ENCODE data around the gene GARNL3. TPM values are rescaled to one million over a fixed set of nuclear protein-coding genes. Genes with fewer than 3 reads are reported as not detected.

The GARNL3 gene
- total RNA-seq, 2 donors from 2014 or later, result 34.2 to 34.4 TPM

DNA sequence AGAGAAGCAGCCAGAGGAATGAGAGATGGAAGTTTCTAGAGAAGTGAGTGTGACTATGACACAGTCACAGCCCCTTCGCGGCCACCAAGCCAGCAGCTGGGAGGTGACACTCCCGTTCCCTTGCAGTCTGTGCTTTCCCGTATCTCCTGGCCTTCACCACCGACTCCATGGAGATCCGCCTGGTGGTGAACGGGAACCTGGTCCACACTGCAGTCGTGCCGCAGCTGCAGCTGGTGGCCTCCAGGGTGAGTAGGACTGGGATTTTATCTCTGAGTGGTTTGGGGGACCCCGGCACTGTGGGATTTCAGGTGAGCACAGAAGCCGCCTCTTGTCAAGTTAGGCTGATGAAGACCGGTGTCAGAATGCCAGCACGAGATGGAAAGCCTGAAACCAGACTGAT, 120.3 kb downstream of the GARNL3 start:
- Histone ChIP-seq H3K4me1 (replicated peaks) (no peaks in the 10 kb centered on the region), H3K4me3 (no peak overlapping the region), H3K9me3 (no peaks in the 10 kb centered on the region), H3K36me3 (no peaks in the 10 kb centered on the region), H3K27me3 (replicated peaks; ENCODE audit: insufficient read depth) (no peaks in the 10 kb centered on the region), H3K27ac (no peak overlapping the region)
- intact Hi-C loops (cut with DNase I), result no loop called here
- TF ChIP-seq POLR2A (IDR thresholded peaks at IDR 0.05) (no peak), POLR2AphosphoS5 (IDR thresholded peaks at IDR 0.05) (no peak)
- TF ChIP-seq, protein P1, sequence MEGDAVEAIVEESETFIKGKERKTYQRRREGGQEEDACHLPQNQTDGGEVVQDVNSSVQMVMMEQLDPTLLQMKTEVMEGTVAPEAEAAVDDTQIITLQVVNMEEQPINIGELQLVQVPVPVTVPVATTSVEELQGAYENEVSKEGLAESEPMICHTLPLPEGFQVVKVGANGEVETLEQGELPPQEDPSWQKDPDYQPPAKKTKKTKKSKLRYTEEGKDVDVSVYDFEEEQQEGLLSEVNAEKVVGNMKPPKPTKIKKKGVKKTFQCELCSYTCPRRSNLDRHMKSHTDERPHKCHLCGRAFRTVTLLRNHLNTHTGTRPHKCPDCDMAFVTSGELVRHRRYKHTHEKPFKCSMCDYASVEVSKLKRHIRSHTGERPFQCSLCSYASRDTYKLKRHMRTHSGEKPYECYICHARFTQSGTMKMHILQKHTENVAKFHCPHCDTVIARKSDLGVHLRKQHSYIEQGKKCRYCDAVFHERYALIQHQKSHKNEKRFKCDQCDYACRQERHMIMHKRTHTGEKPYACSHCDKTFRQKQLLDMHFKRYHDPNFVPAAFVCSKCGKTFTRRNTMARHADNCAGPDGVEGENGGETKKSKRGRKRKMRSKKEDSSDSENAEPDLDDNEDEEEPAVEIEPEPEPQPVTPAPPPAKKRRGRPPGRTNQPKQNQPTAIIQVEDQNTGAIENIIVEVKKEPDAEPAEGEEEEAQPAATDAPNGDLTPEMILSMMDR (IDR thresholded peaks at IDR 0.05), result no peak
- DNase-seq (ENCODE audit: low spot score), result no peak
- 88% methylated on average over 13 of the region's 13 CpGs for WGBS

DNA sequence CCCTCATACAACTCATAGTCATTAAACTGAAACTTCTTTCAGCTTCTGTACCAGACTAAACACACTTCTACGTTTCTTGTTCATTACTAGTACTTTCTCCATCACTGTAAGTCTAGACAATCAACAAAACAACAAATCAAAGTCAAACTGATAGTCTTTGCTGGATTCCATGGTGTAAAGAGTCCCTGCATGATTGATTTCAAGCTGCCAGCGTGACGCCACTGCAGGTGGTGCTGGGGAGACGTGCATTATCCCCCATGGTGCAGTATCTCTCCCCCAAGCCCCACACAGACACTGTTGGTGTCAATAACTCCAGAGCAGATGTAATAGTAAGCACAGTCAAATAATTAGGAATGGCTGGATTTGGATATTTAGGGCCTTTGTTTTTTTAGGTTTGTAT, 121.7 kb downstream of the GARNL3 start:
- TF ChIP-seq, protein P1 (IDR thresholded peaks at IDR 0.05), result no peak
- TF ChIP-seq POLR2AphosphoS5 (IDR thresholded peaks at IDR 0.05) (no peak), POLR2A (IDR thresholded peaks at IDR 0.05) (no peak)
- H3K36me3 ChIP-seq, result no peaks in the 10 kb centered on the region
- intact Hi-C loops (cut with DNase I), result no loop called here
- WGBS, result 84% methylated on average over 4 of the region's 4 CpGs
- H3K9me3 ChIP-seq, result no peaks in the 10 kb centered on the region
- no peak overlapping the region for H3K27ac ChIP-seq
- H3K27me3 ChIP-seq (replicated peaks; ENCODE audit: insufficient read depth), result no peaks in the 10 kb centered on the region
- H3K4me3 ChIP-seq, result no peak overlapping the region
- no peaks in the 10 kb centered on the region for H3K4me1 ChIP-seq (replicated peaks)
- no peak for DNase-seq (ENCODE audit: low spot score)

DNA sequence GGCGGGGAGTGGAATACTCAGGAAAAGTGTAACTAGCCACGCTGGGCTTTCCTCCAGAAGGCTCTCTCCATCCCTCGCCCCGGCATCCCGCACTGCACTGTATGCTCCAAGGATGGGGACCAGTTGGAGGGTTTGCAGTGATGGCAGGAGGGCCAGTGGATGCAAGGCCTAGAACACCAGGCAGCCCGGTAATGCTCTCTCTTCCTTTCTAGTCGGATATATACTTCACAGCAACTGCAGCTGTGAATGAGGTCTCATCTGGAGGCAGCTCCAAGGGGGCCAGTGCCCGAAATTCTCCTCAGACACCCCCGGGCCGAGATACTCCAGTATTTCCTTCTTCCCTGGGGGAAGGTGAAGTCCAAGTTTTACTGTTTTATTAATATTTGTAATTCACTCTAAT, 122.4 kb downstream of the GARNL3 start:
- TF ChIP-seq POLR2AphosphoS5 (IDR thresholded peaks at IDR 0.05), result no peak
- TF ChIP-seq, protein P1 (IDR thresholded peaks at IDR 0.05), result no peak
- no peak for TF ChIP-seq POLR2A (IDR thresholded peaks at IDR 0.05)
- no peak for DNase-seq (ENCODE audit: low spot score)
- Histone ChIP-seq H3K9me3 (no peaks in the 10 kb centered on the region), H3K36me3 (no peaks in the 10 kb centered on the region), H3K27ac (no peak overlapping the region), H3K4me3 (no peak overlapping the region), H3K4me1 (replicated peaks) (no peaks in the 10 kb centered on the region), H3K27me3 (replicated peaks; ENCODE audit: insufficient read depth) (no peaks in the 10 kb centered on the region)
- intact Hi-C loops (cut with DNase I), result no loop called here
- WGBS, result 93% methylated on average over 10 of the region's 10 CpGs

DNA sequence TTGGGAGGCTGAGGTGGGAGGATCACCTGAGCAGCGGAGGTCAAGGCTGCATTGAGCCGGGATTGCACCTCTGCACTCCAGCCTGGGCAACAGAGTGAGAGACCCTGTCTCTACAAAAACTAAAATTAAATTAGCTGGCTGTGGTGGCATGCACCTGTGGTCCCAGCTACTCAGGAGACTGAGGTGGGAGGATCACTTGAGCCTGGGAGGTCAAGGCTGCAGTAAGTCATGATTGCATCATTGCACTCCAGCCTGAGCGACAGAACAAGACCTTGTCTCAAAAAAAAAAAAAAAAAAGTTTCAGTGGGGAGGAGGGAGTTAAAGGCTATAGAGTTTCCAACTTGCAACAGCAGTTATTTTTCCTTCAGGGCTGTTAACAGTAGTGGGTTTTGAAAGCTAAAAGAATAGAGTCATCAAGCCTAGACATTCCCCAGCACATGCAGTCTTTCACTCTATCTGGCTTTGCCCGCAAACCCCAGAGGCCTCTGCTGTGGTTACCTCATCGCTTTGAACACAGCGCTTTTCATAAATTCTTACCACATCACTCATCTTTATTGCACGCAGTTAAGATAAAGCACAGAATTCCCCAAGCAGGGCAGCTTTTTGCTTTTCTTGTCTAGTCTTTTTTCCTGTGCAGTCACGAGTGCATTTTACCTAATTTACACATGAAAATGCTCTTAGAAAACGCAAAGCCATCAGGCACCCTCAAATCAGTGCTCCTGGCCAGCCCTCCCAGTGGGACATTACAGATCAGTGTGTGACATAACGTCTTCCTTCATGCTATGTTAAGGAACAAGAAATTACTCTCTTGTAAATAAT, 123.7 kb downstream of the GARNL3 start:
- WGBS, result 30% methylated on average over 10 of the region's 10 CpGs
- Histone ChIP-seq H3K27ac (no peak overlapping the region), H3K9me3 (no peaks in the 10 kb centered on the region), H3K4me1 (replicated peaks) (no peaks in the 10 kb centered on the region), H3K36me3 (no peaks in the 10 kb centered on the region), H3K4me3 (no peak overlapping the region), H3K27me3 (replicated peaks; ENCODE audit: insufficient read depth) (no peaks in the 10 kb centered on the region)
- intact Hi-C loops (cut with DNase I), result no loop called here
- TF ChIP-seq, protein P1 (IDR thresholded peaks at IDR 0.05), result no peak
- TF ChIP-seq POLR2A (IDR thresholded peaks at IDR 0.05) (no peak), POLR2AphosphoS5 (IDR thresholded peaks at IDR 0.05) (no peak)
- DNase-seq (ENCODE audit: low spot score), result no peak

DNA sequence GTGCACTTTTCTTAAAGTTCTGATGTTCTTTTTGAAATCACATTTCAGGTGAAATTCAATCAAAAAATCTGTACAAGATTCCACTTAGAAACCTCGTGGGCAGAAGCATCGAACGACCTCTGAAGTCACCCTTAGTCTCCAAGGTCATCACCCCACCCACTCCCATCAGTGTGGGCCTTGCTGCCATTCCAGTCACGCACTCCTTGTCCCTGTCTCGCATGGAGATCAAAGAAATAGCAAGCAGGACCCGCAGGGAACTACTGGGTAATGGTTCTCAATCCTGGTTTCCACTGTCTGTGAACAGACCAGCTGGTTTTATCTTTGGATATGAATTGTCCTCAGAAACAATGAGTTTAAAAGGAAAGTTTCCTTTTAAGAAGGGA, 124.3 kb downstream of the GARNL3 start:
- H3K4me1 ChIP-seq (replicated peaks), result no peaks in the 10 kb centered on the region
- 46% methylated on average over 6 of the region's 6 CpGs for WGBS
- H3K27ac ChIP-seq, result no peak overlapping the region
- H3K36me3 ChIP-seq, result no peaks in the 10 kb centered on the region
- no peaks in the 10 kb centered on the region for H3K9me3 ChIP-seq
- H3K4me3 ChIP-seq, result no peak overlapping the region
- intact Hi-C loops (cut with DNase I), result no loop called here
- no peak for DNase-seq (ENCODE audit: low spot score)
- TF ChIP-seq, protein P1 (IDR thresholded peaks at IDR 0.05), result no peak
- no peak for TF ChIP-seq POLR2AphosphoS5 (IDR thresholded peaks at IDR 0.05)
- no peak for TF ChIP-seq POLR2A (IDR thresholded peaks at IDR 0.05)
- no peaks in the 10 kb centered on the region for H3K27me3 ChIP-seq (replicated peaks; ENCODE audit: insufficient read depth)
